Neutrophil (primary cell): ENCODE measurements around the gene INSIG1.

ENCODE experiments used
- H3K27ac ChIP-seq: fragments of 200-600 bp; sonication (generic); 2 replicates; pipeline ENCODE4 v1.5.1; 2016; ENCODE audit warnings: mild to moderate bottlenecking, moderate library complexity
- H3K27me3 ChIP-seq: fragments of 200-600 bp; sonication (generic); 2 replicates; pipeline ENCODE4 v1.6.0; 2016; ENCODE audit warnings: mild to moderate bottlenecking
- H3K36me3 ChIP-seq: fragments of 200-600 bp; sonication (generic); 2 replicates; pipeline ENCODE4 v1.5.1; 2017
- H3K4me1 ChIP-seq, 2 experiments: fragments of 200-600 bp in 1 of 2; sonication (generic) in 1 of 2; 1 replicate in 1 of 2; 2 replicates in 1 of 2; pipeline versions ENCODE4 v1.5.1 to v1.6.1; 2013 to 2016; ENCODE audit warnings: low read depth in 1 of 2, low read length in 1 of 2, mild to moderate bottlenecking in 1 of 2, moderate library complexity in 1 of 2; ENCODE audit not compliant: control insufficient read depth in 1 of 2, insufficient read depth in 1 of 2
- H3K4me3 ChIP-seq, 2 experiments: fragments of 200-600 bp in 1 of 2; sonication (generic) in 1 of 2; 1 replicate in 1 of 2; 2 replicates in 1 of 2; pipeline ENCODE4 v1.5.1; 2013 to 2016; ENCODE audit warnings: low read depth in 1 of 2, low read length in 1 of 2, mild to moderate bottlenecking in 1 of 2, moderate library complexity in 1 of 2
- H3K9me3 ChIP-seq: fragments of 200-600 bp; sonication (generic); 2 replicates; pipeline ENCODE4 v1.5.1; 2016
- CTCF ChIP-seq: fragments of 200-600 bp; sonication (generic); IDR thresholded peaks from 2 replicates; pipeline ENCODE4 v1.5.1; 2016; ENCODE audit warnings: antibody characterized with exemption

Gene INSIG1

GRCh38 chr7:155283565-155284194, 14.0 kb upstream of the INSIG1 start:
- no peak overlapping the region for H3K4me3 ChIP-seq
- no peak overlapping the region for H3K27ac ChIP-seq
- H3K36me3 ChIP-seq: no peaks in the 10 kb centered on the region
- no peaks in the 10 kb centered on the region for H3K9me3 ChIP-seq
- peaks cover 10% of the 10 kb centered on the region in 2 experiments for H3K4me1 ChIP-seq
- H3K27me3 ChIP-seq: peaks cover 57% of the 10 kb centered on the region
- no peak for TF ChIP-seq CTCF

GRCh38 chr7:155284496-155285274, 13.0 kb upstream of the INSIG1 start:
- no peaks in the 10 kb centered on the region for H3K36me3 ChIP-seq
- no peak overlapping the region for H3K27ac ChIP-seq
- no peaks in the 10 kb centered on the region for H3K9me3 ChIP-seq
- TF ChIP-seq CTCF: no peak
- H3K27me3 ChIP-seq: peaks cover 57% of the 10 kb centered on the region
- no peak overlapping the region for H3K4me3 ChIP-seq
- H3K4me1 ChIP-seq: peaks cover 10% of the 10 kb centered on the region in 2 experiments

GRCh38 chr7:155285423-155285822, 12.3 kb upstream of the INSIG1 start:
- H3K4me3 ChIP-seq: no peak overlapping the region
- H3K4me1 ChIP-seq: peaks cover 10% of the 10 kb centered on the region in 2 experiments
- no peak for TF ChIP-seq CTCF
- no peaks in the 10 kb centered on the region for H3K36me3 ChIP-seq
- H3K27me3 ChIP-seq: peaks cover 57% of the 10 kb centered on the region
- no peak overlapping the region for H3K27ac ChIP-seq
- no peaks in the 10 kb centered on the region for H3K9me3 ChIP-seq

- H3K27ac ChIP-seq: no peak overlapping the region
- peaks cover 57% of the 10 kb centered on the region for H3K27me3 ChIP-seq
- no peaks in the 10 kb centered on the region for H3K9me3 ChIP-seq
- no peaks in the 10 kb centered on the region for H3K36me3 ChIP-seq
- TF ChIP-seq CTCF: no peak
- peaks cover 10% of the 10 kb centered on the region in 2 experiments for H3K4me1 ChIP-seq
- no peak overlapping the region for H3K4me3 ChIP-seq
These were observed 11.8 kb upstream of the INSIG1 start for GRCh38 chr7:155285833-155286232.

- H3K9me3 ChIP-seq: no peaks in the 10 kb centered on the region
- TF ChIP-seq CTCF: no peak
- H3K4me1 ChIP-seq: peaks cover 10% of the 10 kb centered on the region in 2 experiments
- peaks cover 50% of the 10 kb centered on the region for H3K27me3 ChIP-seq
- H3K27ac ChIP-seq: no peak overlapping the region
- no peak overlapping the region for H3K4me3 ChIP-seq
- no peaks in the 10 kb centered on the region for H3K36me3 ChIP-seq
These were observed 11.0 kb upstream of the INSIG1 start for GRCh38 chr7:155286686-155287085.
